B cell (primary cell): ENCODE data around the gene WDFY2. TPM values are rescaled to one million over a fixed set of nuclear protein-coding genes. Genes with fewer than 3 reads are reported as not detected.
A peak's percentile ranks its signal among the peaks of the same experiment; 100 is the strongest.

Experiments used
- ATAC-seq: fragments of 200-7000 bp; cut with Tn5 transposase; one replicate; pipeline ENCODE4 v1.10.0; 2021; ENCODE audit warnings: low read depth, mild to moderate bottlenecking, moderate number of reproducible peaks, moderate library complexity
- CTCF ChIA-PET: fragments of 350-600 bp; sonication (Branson Sonifier 250); formaldehyde crosslinking; loops from one replicate; lab custom pipeline; 2021; ENCODE audit warnings: antibody characterized with exemption, inconsistent platforms; lab: Charles Lee
- POLR2A ChIA-PET: fragments of 350-600 bp; sonication (Branson Sonifier 250); formaldehyde crosslinking; loops from one replicate; lab custom pipeline; 2021; ENCODE audit warnings: antibody characterized with exemption; lab: Charles Lee
- DNase-seq: peaks from one replicate; pipeline ENCODE4 v3.0.0; 2013
- H2AFZ ChIP-seq: 2 replicates; pipeline ENCODE4 v1.6.1; 2012; ENCODE audit warnings: mild to moderate bottlenecking, low read depth, low read length; ENCODE audit not compliant: insufficient read depth, poor library complexity, severe bottlenecking
- H3K27ac ChIP-seq, 2 donors: 1 replicate in 1 of 2; 2 replicates in 1 of 2; pipeline ENCODE4 v1.5.1; 2012 to 2013; ENCODE audit warnings: low read length in 2 of 2, mild to moderate bottlenecking in 2 of 2, moderate library complexity in 1 of 2
- H3K27me3 ChIP-seq, 4 experiments: fragments of 200-600 bp in 1 of 4; sonication (generic) in 1 of 4; replicated peaks in 1 of 4; 1 replicate in 2 of 4; 2 replicates in 2 of 4; pipeline versions ENCODE4 v1.6.1 to v1.7.0; 2013 to 2016; ENCODE audit warnings: low read length in 3 of 4, mild to moderate bottlenecking in 2 of 4, mixed read lengths in 1 of 4, moderate library complexity in 1 of 4; ENCODE audit not compliant: insufficient read depth in 4 of 4, control insufficient read depth in 3 of 4; ENCODE audit errors: control extremely low read depth in 1 of 4
- H3K36me3 ChIP-seq, 2 experiments: replicated peaks in 1 of 2; 1 replicate in 1 of 2; 2 replicates in 1 of 2; pipeline versions ENCODE4 v1.6.1 to v1.7.1; 2013; ENCODE audit warnings: low read length in 1 of 2; ENCODE audit not compliant: insufficient read depth in 2 of 2, control insufficient read depth in 1 of 2; ENCODE audit errors: control extremely low read depth in 1 of 2, extremely low read depth in 1 of 2
- H3K4me1 ChIP-seq, 2 donors: fragments of 200-600 bp in 1 of 2; sonication (generic) in 1 of 2; 1 replicate in 1 of 2; 2 replicates in 1 of 2; pipeline versions ENCODE4 v1.5.1 to v1.6.1; 2013 to 2017; ENCODE audit warnings: low read length in 2 of 2; ENCODE audit not compliant: control insufficient read depth in 2 of 2, insufficient read depth in 2 of 2
- H3K4me2 ChIP-seq: replicated peaks from 2 replicates; pipeline ENCODE3; 2012; ENCODE audit warnings: mild to moderate bottlenecking, low read depth, low read length; ENCODE audit not compliant: poor library complexity, severe bottlenecking
- H3K4me3 ChIP-seq, 5 experiments: fragments of 200-600 bp in 1 of 5; sonication (generic) in 1 of 5; 1 replicate in 3 of 5; 2 replicates in 2 of 5; pipeline versions ENCODE4 v1.5.1 to v1.7.0; 2011 to 2016; ENCODE audit warnings: low read length in 4 of 5, mild to moderate bottlenecking in 4 of 5, low read depth in 2 of 5, control low read depth in 1 of 5, moderate library complexity in 1 of 5; ENCODE audit not compliant: insufficient read depth in 1 of 5; ENCODE audit errors: control extremely low read depth in 1 of 5, extremely low read depth in 1 of 5
- H3K79me2 ChIP-seq: fragments of 200-600 bp; sonication (generic); one replicate; pipeline ENCODE4 v1.6.0; 2016; ENCODE audit warnings: low read length; ENCODE audit not compliant: control insufficient read depth, insufficient read depth
- H3K9ac ChIP-seq: fragments of 200-600 bp; sonication (generic); 2 replicates; pipeline ENCODE4 v1.6.1; 2017; ENCODE audit warnings: mild to moderate bottlenecking, low read length, moderate library complexity
- H3K9me3 ChIP-seq, 3 donors: one replicate each; pipeline versions ENCODE4 v1.6.1 to v1.7.1; 2013; ENCODE audit warnings: low read length in 2 of 3; ENCODE audit not compliant: control insufficient read depth in 2 of 3, insufficient read depth in 1 of 3; ENCODE audit errors: control extremely low read depth in 1 of 3
- H4K20me1 ChIP-seq: 2 replicates; pipeline ENCODE4 v1.6.0; 2012; ENCODE audit warnings: mild to moderate bottlenecking, low read length; ENCODE audit not compliant: insufficient read depth, control insufficient read depth, poor library complexity, severe bottlenecking
- H3K27ac Mint-ChIP-seq: one replicate; pipeline ENCODE4 v1.8.0; 2021; ENCODE audit warnings: mixed read lengths
- H3K27me3 Mint-ChIP-seq: one replicate; pipeline ENCODE4 v1.8.0; 2021; ENCODE audit warnings: mixed read lengths
- H3K4me1 Mint-ChIP-seq: one replicate; pipeline ENCODE4 v1.8.0; 2021; ENCODE audit warnings: mixed read lengths
- H3K4me3 Mint-ChIP-seq: one replicate; pipeline ENCODE4 v1.8.0; 2021; ENCODE audit warnings: mixed read lengths
- H3K9me3 Mint-ChIP-seq: one replicate; pipeline ENCODE4 v1.8.0; 2022; ENCODE audit warnings: mixed read lengths; ENCODE audit not compliant: insufficient read depth
- EZH2 ChIP-seq: IDR thresholded peaks from 2 replicates; pipeline ENCODE4 v1.6.1; 2012; ENCODE audit warnings: borderline replicate concordance, low read depth, mild to moderate bottlenecking, moderate library complexity, low read length; ENCODE audit not compliant: insufficient read depth, poor library complexity, severe bottlenecking
- WGBS: methylation state at CpG from one replicate; pipeline ENCODE4 v1.1.5; 2013; ENCODE audit warnings: missing lambda C conversion rate; ENCODE audit not compliant: insufficient coverage; 5-methylcytosine and 5-hydroxymethylcytosine counted together
- intact Hi-C: fragments of 100-400 bp; cut with micrococcal nuclease; formaldehyde crosslinking; loops from one replicate; pipeline ENCODE4 v1.10.0; 2022
- polyA plus RNA-seq: library from polyadenylated mRNA; depleted of rRNA; stranded (reverse); fragments of >200 nt; gene quantifications from 2 replicates; pipeline ENCODE4 v1.2.3, GENCODE V29; 2012
- total RNA-seq, 2 donors: library from RNA; stranded (reverse); fragments of 120-200 nt in 1 of 2; gene quantifications; 1 replicate in 1 of 2; 2 replicates in 1 of 2; pipeline versions ENCODE4 v1.2.3 to v1.2.4, GENCODE V29; 2013 to 2022
- TF ChIP-seq, protein P1 (sequence below): fragments of 200-600 bp; IDR thresholded peaks from one replicate; pipeline ENCODE4 v1.8.0; 2022; ENCODE audit warnings: antibody characterized with exemption, mild to moderate bottlenecking

WDFY2 gene
- total and polyA plus RNA-seq, 2 donors (not counting 1 experiment from before 2014, with no cell fraction given) = 12.4 to 47.7 TPM

GRCh38 chr13:51629491-51630287, 45.4 kb downstream of the WDFY2 start:
- no peak overlapping the region for H3K4me3 Mint-ChIP-seq
- no peak overlapping the region for H3K27ac Mint-ChIP-seq
- CTCF ChIA-PET = no interaction called here
- no peaks in the 10 kb centered on the region for H3K9me3 ChIP-seq
- no peaks in the 10 kb centered on the region for H3K9me3 Mint-ChIP-seq
- ATAC-seq (no peak), DNase-seq (no peak)
- peaks cover 43% of the 10 kb centered on the region for H3K4me1 Mint-ChIP-seq
- no peak overlapping the region for H2AFZ ChIP-seq
- H3K27me3 Mint-ChIP-seq = no peaks in the 10 kb centered on the region
- no CpG with 5 or more reads among the region's 2 CpGs for WGBS
- peaks cover 59% of the 10 kb centered on the region for H4K20me1 ChIP-seq
- POLR2A ChIA-PET = no interaction called here
- H3K4me1 ChIP-seq = peaks cover 2 to 11% of the 10 kb centered on the region in 2 donors
- H3K4me3 ChIP-seq = no peak overlapping the region
- no peak overlapping the region for H3K4me2 ChIP-seq
- no peak overlapping the region for H3K9ac ChIP-seq
- H3K27me3 ChIP-seq = no peaks in the 10 kb centered on the region
- intact Hi-C loops = loop anchor here (5.0 kb wide), 1 partner anchor 68 kb away; no protein-coding TSS in a partner anchor
- H3K79me2 ChIP-seq = peaks cover 95% of the 10 kb centered on the region
- TF ChIP-seq, protein P1, sequence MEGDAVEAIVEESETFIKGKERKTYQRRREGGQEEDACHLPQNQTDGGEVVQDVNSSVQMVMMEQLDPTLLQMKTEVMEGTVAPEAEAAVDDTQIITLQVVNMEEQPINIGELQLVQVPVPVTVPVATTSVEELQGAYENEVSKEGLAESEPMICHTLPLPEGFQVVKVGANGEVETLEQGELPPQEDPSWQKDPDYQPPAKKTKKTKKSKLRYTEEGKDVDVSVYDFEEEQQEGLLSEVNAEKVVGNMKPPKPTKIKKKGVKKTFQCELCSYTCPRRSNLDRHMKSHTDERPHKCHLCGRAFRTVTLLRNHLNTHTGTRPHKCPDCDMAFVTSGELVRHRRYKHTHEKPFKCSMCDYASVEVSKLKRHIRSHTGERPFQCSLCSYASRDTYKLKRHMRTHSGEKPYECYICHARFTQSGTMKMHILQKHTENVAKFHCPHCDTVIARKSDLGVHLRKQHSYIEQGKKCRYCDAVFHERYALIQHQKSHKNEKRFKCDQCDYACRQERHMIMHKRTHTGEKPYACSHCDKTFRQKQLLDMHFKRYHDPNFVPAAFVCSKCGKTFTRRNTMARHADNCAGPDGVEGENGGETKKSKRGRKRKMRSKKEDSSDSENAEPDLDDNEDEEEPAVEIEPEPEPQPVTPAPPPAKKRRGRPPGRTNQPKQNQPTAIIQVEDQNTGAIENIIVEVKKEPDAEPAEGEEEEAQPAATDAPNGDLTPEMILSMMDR = no peak
- TF ChIP-seq EZH2 = no peak
- no peak overlapping the region for H3K27ac ChIP-seq
- no peaks in the 10 kb centered on the region for H3K36me3 ChIP-seq

DNA sequence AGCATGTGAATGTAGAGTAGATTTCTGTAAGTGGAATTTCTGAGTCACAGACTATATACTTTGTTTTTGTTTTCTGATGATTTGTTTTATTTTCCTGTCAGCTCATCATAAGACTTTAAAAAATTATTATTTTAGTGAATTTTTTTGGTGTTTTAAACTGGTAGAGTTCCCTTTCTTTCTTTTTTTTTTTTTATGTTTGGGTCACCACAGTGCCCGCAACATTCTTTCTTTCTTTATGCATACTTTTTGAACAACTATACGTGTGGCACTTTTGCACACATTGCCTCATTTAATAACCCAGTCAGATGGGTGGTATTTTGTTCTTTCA, 46.0 kb downstream of the WDFY2 start:
- H3K27ac Mint-ChIP-seq = peak overlapping the region; percentile 41

More for the DNA sequence above, 46.0 kb downstream of the WDFY2 start:
- intact Hi-C loops = loop anchor here (5.0 kb wide), 1 partner anchor 67 kb away; no protein-coding TSS in a partner anchor
- Mint-ChIP-seq H3K4me1 (peaks cover 43% of the 10 kb centered on the region), H3K9me3 (no peaks in the 10 kb centered on the region), H3K27me3 (no peaks in the 10 kb centered on the region), H3K4me3 (no peak overlapping the region)
- Histone ChIP-seq H3K27ac (no peak overlapping the region), H3K4me3 (no peak overlapping the region), H3K27me3 (no peaks in the 10 kb centered on the region), H3K79me2 (peaks cover 93% of the 10 kb centered on the region), H3K9ac (no peak overlapping the region), H3K4me1 (peaks cover 6 to 11% of the 10 kb centered on the region in 2 donors), H3K9me3 (no peaks in the 10 kb centered on the region), H2AFZ (no peak overlapping the region), H4K20me1 (peaks cover 59% of the 10 kb centered on the region), H3K4me2 (no peak overlapping the region), H3K36me3 (no peaks in the 10 kb centered on the region)
- no peak for TF ChIP-seq EZH2
- TF ChIP-seq, protein P1 = no peak
- DNase-seq (no peak), ATAC-seq (no peak)
- WGBS = no CpG with 5 or more reads among the region's 2 CpGs
- CTCF ChIA-PET = no interaction called here
- POLR2A ChIA-PET = no interaction called here
